Subcutaneous preadipocyte (primary cell): ENCODE measurements around the gene HOXB7. TPM values are rescaled to one million over a fixed set of nuclear protein-coding genes. Genes with fewer than 3 reads are reported as not detected.

ENCODE experiments used
- small RNA-seq: library from RNA; depleted of rRNA; stranded (forward); fragments of <200 nt; gene quantifications from one replicate; pipeline ENCODE3, GENCODE V24; 2012
- total RNA-seq: library from RNA; depleted of rRNA; stranded (reverse); fragments of >200 nt; gene quantifications from 2 replicates; pipeline ENCODE4 v1.2.3, GENCODE V29; 2012

Gene HOXB7
- 3.5 and 4.0 TPM in 2 replicates for total RNA-seq

DNA sequence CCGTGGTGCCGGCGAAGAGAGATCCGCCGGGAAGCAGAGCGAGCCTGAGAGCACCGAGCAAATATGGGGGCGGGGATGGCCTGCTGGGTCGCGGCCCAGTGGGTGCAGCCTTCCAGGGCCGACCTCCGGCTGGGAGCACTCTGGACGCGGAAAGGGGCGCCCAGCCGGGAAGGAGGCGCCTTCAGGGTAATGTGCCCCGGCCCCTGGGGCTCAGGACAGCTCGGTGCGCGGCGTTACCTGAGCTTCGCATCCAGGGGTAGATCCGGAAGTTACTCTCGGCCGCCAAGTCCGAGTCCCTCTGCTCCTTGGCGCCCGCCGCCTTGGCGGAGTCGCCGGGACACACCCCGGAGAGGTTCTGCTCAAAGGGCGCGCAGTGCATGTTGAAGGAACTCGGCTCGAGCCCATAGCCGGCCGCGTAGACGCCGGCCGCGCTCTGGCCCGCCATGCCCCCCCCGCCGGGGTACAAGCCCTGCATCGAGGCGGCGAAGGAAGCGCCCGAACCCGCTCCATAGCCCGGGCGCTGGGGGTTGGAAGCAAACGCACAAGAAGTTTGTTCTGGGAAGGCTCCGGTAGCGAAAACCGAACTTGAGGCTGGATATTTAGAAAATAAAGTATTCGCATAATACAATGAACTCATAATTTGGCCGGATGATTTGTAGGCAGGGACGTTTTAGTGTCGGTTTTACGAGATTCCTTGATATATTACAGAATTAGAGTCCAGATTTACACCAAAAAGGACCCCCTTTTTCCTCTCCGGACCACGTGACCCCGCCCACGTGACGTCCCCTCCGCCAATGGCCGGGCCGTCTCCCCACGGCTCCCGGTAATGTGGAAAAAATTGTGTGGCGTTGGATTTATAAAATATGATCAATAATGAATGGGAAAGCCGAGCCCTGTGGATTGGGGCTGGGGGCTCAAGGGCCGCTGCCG, at the start of gene HOXB7:
Gene HOXB7, minus strand, starts transcription at position 736 of the 930 bp plus-strand sequence. Its CDS starts 99 bp downstream, at position 637.

DNA sequence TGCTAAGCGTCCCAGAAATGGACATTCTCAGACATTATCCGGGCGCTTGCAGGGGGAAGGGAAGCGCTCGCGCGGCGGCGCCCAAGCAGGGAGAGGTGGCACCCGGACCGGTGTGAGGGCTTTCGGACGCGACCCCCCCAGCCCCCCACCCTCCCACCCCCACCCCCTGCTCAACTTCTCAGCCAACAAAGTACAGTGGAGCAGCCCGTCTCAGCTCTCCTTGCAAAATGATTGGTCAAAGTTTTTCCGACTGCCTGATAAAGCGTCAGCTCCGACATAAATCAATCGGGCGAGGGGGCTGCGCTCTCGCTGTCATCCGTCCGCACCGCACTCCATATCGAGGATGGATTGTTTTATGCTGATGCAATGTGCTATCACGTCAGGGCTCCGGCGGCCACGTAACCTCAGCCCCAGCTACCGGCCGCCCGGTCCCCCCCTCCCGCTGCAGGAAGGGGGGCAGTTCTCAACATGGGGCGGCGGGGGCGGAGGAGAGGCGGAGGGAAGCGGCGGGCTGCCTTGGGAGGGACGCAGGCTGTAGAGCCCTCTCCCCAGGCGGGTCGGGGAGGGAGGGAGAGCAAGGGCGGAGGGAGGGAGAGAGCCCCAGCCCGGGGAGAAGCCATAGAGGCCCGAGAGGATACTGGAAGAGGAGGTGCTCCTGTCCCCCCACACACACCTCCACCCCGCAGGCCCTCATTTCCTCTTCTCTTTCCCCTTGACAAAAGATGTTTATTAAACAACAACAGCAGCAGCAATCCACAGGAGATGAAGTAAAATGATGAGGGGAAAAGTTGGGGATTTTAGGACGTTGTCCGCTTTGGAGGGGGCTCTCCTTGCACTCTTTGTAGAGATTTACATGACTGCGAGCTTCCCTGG, 15.7 kb upstream of the HOXB7 start, which contains the start of gene HOXB9:
Gene HOXB9, minus strand, starts transcription at position 114 of the 873 bp plus-strand sequence. Its CDS starts 89 bp downstream, at position 25.

DNA sequence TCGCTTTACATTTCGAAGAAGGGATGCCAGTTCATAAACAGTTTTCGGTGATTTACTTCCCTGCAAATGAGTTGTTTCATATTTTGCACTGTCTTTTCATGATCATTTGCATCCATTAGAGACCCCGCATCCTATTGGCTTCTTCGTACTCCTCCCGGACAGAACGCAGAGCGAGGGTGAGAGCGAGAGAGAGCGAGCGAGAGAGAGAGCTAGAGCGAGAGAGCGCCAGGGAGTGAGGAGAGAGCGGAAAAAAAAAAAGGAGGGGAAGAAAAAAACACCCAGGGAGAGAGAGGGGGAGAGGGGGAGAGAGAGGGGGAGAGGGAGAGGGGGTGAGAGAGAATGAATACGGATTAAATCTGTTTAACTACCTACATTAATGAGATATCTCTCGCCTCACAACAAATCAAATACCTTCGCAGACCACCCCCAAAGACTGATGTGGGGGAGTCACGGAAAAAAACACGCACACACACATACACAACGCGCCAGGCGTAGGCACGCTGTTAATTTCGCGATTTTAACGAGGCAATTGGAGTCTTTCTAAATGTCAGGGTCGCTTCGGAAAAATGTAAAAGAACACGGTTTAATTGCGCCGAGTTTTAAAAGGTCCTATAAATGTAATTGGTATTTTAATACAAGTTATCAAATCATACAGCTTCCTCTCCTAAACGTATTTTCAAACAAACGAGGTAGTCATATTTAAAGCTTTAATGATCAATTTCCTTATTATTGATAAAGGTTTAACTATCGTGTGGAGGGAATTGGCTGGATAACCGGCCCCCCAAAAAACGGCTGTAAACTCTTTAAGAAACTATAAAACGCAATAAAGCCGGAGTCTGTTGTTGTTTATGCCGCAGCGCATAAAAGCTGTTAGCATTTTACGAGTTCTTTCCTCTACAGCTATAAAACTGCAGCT, 4.5 kb upstream of the HOXB7 start, which contains the start of gene HOXB8:
Gene HOXB8, minus strand, starts transcription at position 246 of the 916 bp plus-strand sequence. CDS start 588 bp downstream, outside the sequence.

GRCh38 chr17:48604770-48605329, 6.0 kb downstream of the HOXB7 start, which contains the start of gene HOXB6:
HOXB6 (minus strand) TSS chr17:48604986; CDS start chr17:48598150, 6,836 bp downstream.

GRCh38 chr17:48593126-48593829, 17.5 kb downstream of the HOXB7 start, which contains the start of gene HOXB5:
HOXB5 (minus strand) TSS chr17:48593779; CDS start chr17:48593682, 97 bp downstream.

GRCh38 chr17:48589831-48590606, 20.8 kb downstream of the HOXB7 start, which contains the start of gene HOXB3:
HOXB3 (minus strand) TSS chr17:48590241; CDS start chr17:48552474, 37,767 bp downstream.

DNA sequence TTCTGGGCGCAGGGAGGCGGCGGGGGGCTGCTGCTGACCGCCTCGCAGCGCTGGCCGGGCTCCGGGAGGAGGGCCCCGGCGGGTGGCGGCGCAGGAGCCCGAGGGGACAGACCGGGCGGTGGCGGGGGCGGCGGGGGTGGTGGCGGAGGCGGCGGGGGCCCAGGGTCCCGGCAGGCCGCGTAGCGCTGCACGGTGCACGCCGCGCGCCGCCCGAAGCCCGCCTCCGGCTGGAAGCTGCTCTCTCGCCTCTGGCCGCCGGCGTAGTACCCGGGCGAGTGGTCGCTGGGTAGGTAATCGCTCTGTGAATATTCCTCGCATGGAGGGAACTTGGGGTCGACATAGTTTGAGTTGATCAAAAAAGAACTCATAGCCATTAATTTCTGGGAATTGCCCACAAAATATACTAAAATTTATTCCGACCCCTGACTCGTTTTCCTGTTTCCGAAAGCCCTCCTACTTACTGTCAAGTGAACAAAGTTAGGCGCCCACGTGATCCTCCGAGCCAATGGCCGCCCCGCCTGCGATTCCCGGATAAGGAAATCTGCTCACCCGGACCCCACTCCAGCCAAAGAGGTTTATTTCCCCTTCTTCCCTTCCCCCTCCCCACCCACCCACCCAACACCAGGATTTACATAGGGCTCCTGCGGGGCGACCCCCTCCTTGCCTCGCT, 32.7 kb downstream of the HOXB7 start, which contains the start of gene HOXB4:
Gene HOXB4, minus strand, starts transcription at position 405 of the 670 bp plus-strand sequence. Its CDS starts 31 bp downstream, at position 374.

Small RNA genes lying within 50 kb of the gene (small RNA-seq; reads per million reads assigned to genes)
- 2.9 reads per million, percentile 86 among the genes with 10 or more reads in this experiment for gene MIR196A1

Other genes starting within 250 kb of the HOXB7 start
- not detected in 2 replicates for gene SKAP1, start 180.8 kb downstream of the HOXB7 start, total RNA-seq
- gene HOXB1, start 80.0 kb downstream of the HOXB7 start, total RNA-seq, result not detected in 2 replicates
- gene HOXB2, start 65.9 kb downstream of the HOXB7 start, total RNA-seq, result 5.9 and 10.8 TPM in 2 replicates
- 3.3 and 4.7 TPM in 2 replicates for gene HOXB4, start 32.7 kb downstream of the HOXB7 start, total RNA-seq
- gene HOXB3, start 20.8 kb downstream of the HOXB7 start, total RNA-seq, result 5.1 and 9.8 TPM in 2 replicates
- gene HOXB5, start 17.2 kb downstream of the HOXB7 start, total RNA-seq, result 0.39 and 0.73 TPM in 2 replicates
- gene HOXB6, start 6.0 kb downstream of the HOXB7 start, total RNA-seq, result 8.8 and 11.0 TPM in 2 replicates
- 0.20 and 1.5 TPM in 2 replicates for gene HOXB8, start 4.3 kb upstream of the HOXB7 start, total RNA-seq
- gene HOXB9, start 15.3 kb upstream of the HOXB7 start, total RNA-seq, result 0.37 TPM in 1 of 2 replicates, not detected in the other
- not detected in 2 replicates for gene PRAC1, start 111.5 kb upstream of the HOXB7 start, total RNA-seq
- not detected in 2 replicates for gene PRAC2, start 112.2 kb upstream of the HOXB7 start, total RNA-seq
- under 0.01 TPM in 1 of 2 replicates, not detected in the other for gene HOXB13, start 117.7 kb upstream of the HOXB7 start, total RNA-seq
- not detected in 2 replicates for gene TTLL6, start 206.2 kb upstream of the HOXB7 start, total RNA-seq
- gene CALCOCO2, start 220.0 kb upstream of the HOXB7 start, total RNA-seq, result 61.8 and 64.3 TPM in 2 replicates